ENCODE results near the gene STON1.
"Not testable (repeated sequence)": the region's sequence is repeated elsewhere in the genome, so short reads cannot be mapped to it uniquely, and the experiment has no call there.

The STON1 gene

DNA sequence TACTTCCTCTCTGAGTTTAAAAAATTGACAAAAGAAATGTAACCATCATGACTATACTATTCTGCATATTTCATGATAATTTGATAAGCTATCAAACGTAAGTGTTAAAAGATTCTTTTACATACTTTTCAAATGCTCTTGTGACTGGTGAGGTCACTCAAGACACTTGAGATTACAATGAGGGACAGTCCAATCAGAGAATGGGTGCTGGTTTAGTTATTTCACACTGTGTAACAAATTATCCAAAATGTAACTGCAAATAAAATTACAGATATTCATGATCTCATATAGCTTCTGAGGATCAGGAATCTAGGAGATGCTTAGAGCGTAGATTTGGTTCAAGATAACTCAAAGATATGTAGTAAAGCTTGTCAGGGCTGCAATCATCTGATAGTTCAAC is 83.3 kb downstream of the STON1 start:
- Histone ChIP-seq H3K79me2 (ENCODE audit: insufficient read depth, low read length) (no peaks in the 10 kb centered on the region), H3K4me1 (ENCODE audit: insufficient read depth, low read length, severe bottlenecking) (no peaks in the 10 kb centered on the region), H3F3A (ENCODE audit: insufficient read depth, low read length) (no peaks in the 10 kb centered on the region), H4K20me1 (ENCODE audit: insufficient read depth, low read length) (no peaks in the 10 kb centered on the region), H3K36me3 (ENCODE audit: insufficient read depth, low read length) (no peaks in the 10 kb centered on the region), H3K9me2 (ENCODE audit: low read depth, low read length) (no peaks in the 10 kb centered on the region), H3K27me3 (ENCODE audit: insufficient read depth, low read length) (no peaks in the 10 kb centered on the region), H3K9ac (ENCODE audit: low read length) (no peak overlapping the region), H3K27ac (ENCODE audit: low read depth, low read length, poor library complexity, severe bottlenecking) (no peak overlapping the region), H3K4me2 (ENCODE audit: low read length) (no peak overlapping the region), H3K4me3 (ENCODE audit: low read depth, low read length, poor library complexity, severe bottlenecking) (no peak overlapping the region), H3K9me3 (ENCODE audit: low read length) (0 out of 2 replicates have a peak, but pooled peaks cover 2% of the 10 kb centered on the region), H2AFZ (ENCODE audit: low read length) (no peak overlapping the region)
- TF ChIP-seq CTCF (IDR thresholded peaks at IDR 0.05; ENCODE audit: low read length): no peak
- no peak for TF ChIP-seq EZH2 (IDR thresholded peaks at IDR 0.05; ENCODE audit: borderline replicate concordance, low read length)

DNA sequence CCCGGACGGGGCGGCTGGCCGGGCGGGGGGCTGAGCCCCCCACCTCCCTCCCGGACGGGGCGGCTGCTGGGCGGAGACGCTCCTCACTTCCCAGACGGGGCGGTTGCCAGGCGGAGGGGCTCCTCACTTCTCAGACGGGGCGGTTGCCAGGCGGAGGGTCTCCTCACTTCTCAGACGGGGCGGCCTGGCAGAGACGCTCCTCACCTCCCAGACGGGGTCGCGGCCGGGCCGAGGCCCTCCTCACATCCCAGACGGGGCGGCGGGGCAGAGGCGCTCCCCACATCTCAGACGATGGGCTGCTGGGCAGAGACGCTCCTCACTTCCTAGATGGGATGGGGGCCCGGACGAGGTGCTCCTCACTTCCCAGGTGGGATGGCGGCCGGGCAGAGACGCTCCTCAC is 84.6 kb downstream of the STON1 start:
- H3F3A ChIP-seq (ENCODE audit: insufficient read depth, low read length); H3K27me3 ChIP-seq (ENCODE audit: insufficient read depth, low read length); H2AFZ ChIP-seq (ENCODE audit: low read length); H3K79me2 ChIP-seq (ENCODE audit: insufficient read depth, low read length); H4K20me1 ChIP-seq (ENCODE audit: insufficient read depth, low read length); H3K9ac ChIP-seq (ENCODE audit: low read length); H3K4me2 ChIP-seq (ENCODE audit: low read length); H3K9me2 ChIP-seq (ENCODE audit: low read depth, low read length); H3K9me3 ChIP-seq (ENCODE audit: low read length); H3K4me3 ChIP-seq (ENCODE audit: low read depth, low read length, poor library complexity, severe bottlenecking); H3K4me1 ChIP-seq (ENCODE audit: insufficient read depth, low read length, severe bottlenecking); H3K27ac ChIP-seq (ENCODE audit: low read depth, low read length, poor library complexity, severe bottlenecking); H3K36me3 ChIP-seq (ENCODE audit: insufficient read depth, low read length): not testable (repeated sequence)

DNA sequence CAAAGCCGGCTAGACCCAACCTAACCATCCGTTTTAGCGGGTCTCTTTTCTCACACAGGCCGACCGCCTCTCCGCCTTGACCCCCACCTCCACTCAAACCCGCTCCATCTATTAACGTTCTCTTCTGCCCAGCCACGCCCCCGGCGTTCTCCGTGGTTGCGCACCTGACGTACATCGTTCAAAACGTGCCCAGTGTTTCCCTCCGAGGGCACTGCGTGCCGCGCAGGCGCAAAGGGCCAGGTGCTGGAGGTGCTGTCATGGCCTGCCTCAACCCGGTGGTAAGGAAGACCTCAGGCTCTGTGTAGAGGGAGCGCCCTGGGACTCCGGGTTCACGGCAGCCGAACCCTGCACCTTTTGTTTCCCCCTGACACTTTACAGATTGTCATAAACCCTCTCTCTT is 87.7 kb downstream of the STON1 start, which contains the start of gene GTF2A1L:
Gene GTF2A1L (plus strand): TSS at position 239 of the 400 bp plus-strand sequence. CDS start 19 bp downstream, at position 258.
- no peaks in the 10 kb centered on the region for H3K36me3 ChIP-seq (ENCODE audit: insufficient read depth, low read length)
- H3K27me3 ChIP-seq (ENCODE audit: insufficient read depth, low read length): no peaks in the 10 kb centered on the region
- H2AFZ ChIP-seq (ENCODE audit: low read length): no peak within 1 kb of the TSS
- H3F3A ChIP-seq (ENCODE audit: insufficient read depth, low read length): no peaks in the 10 kb centered on the region
- H3K9me3 ChIP-seq (ENCODE audit: low read length): 0 out of 2 replicates have a peak, but pooled peaks cover 2% of the 10 kb centered on the region
- TF ChIP-seq CTCF (IDR thresholded peaks at IDR 0.05; ENCODE audit: low read length): no peak
- TF ChIP-seq EZH2 (IDR thresholded peaks at IDR 0.05; ENCODE audit: borderline replicate concordance, low read length): no peak
- H3K9ac ChIP-seq (ENCODE audit: low read length): no peak within 1 kb of the TSS
- no peaks in the 10 kb centered on the region for H3K9me2 ChIP-seq (ENCODE audit: low read depth, low read length)
- H3K27ac ChIP-seq (ENCODE audit: low read depth, low read length, poor library complexity, severe bottlenecking): no peak within 1 kb of the TSS
- H3K4me2 ChIP-seq (ENCODE audit: low read length): no peak within 1 kb of the TSS
- H3K4me3 ChIP-seq (ENCODE audit: low read depth, low read length, poor library complexity, severe bottlenecking): no peak within 1 kb of the TSS
- H4K20me1 ChIP-seq (ENCODE audit: insufficient read depth, low read length): no peaks in the 10 kb centered on the region
- no peaks in the 10 kb centered on the region for H3K4me1 ChIP-seq (ENCODE audit: insufficient read depth, low read length, severe bottlenecking)
- H3K79me2 ChIP-seq (ENCODE audit: insufficient read depth, low read length): no peaks in the 10 kb centered on the region

- TF ChIP-seq CTCF (IDR thresholded peaks at IDR 0.05; ENCODE audit: low read length) (no peak), EZH2 (IDR thresholded peaks at IDR 0.05; ENCODE audit: borderline replicate concordance, low read length) (no peak)
- no peaks in the 10 kb centered on the region for H3K9me3 ChIP-seq (ENCODE audit: low read length)
These were observed 89.6 kb downstream of the STON1 start for GRCh38 chr2:48619526-48619925.

More at GRCh38 chr2:48619526-48619925, 89.6 kb downstream of the STON1 start:
- Histone ChIP-seq H3K4me2 (ENCODE audit: low read length) (no peak overlapping the region), H3K27me3 (ENCODE audit: insufficient read depth, low read length) (no peaks in the 10 kb centered on the region), H2AFZ (ENCODE audit: low read length) (no peak overlapping the region), H3K4me3 (ENCODE audit: low read depth, low read length, poor library complexity, severe bottlenecking) (no peak overlapping the region), H3K4me1 (ENCODE audit: insufficient read depth, low read length, severe bottlenecking) (no peaks in the 10 kb centered on the region), H3K9me2 (ENCODE audit: low read depth, low read length) (no peaks in the 10 kb centered on the region), H3F3A (ENCODE audit: insufficient read depth, low read length) (no peaks in the 10 kb centered on the region), H3K36me3 (ENCODE audit: insufficient read depth, low read length) (no peaks in the 10 kb centered on the region), H3K9ac (ENCODE audit: low read length) (no peak overlapping the region), H3K27ac (ENCODE audit: low read depth, low read length, poor library complexity, severe bottlenecking) (no peak overlapping the region), H3K79me2 (ENCODE audit: insufficient read depth, low read length) (no peaks in the 10 kb centered on the region), H4K20me1 (ENCODE audit: insufficient read depth, low read length) (no peaks in the 10 kb centered on the region)
